ENCODE results near the gene SUGP1. TPM values are rescaled to one million over a fixed set of nuclear protein-coding genes. Genes with fewer than 3 reads are reported as not detected.

Gene SUGP1
- total RNA-seq, 1 donor from 2014 or later = 73.0 TPM

- Mint-ChIP-seq H3K4me1 (no peaks in the 10 kb centered on the region), H3K27me3 (no peaks in the 10 kb centered on the region), H3K36me3 (ENCODE audit: low read depth) (peaks cover 71% of the 10 kb centered on the region), H3K4me3 (no peak overlapping the region), H3K9me3 (no peaks in the 10 kb centered on the region), H3K27ac (no peak overlapping the region)
- POLR2A ChIA-PET = no interaction called here
- intact Hi-C loops (cut with micrococcal nuclease) = no loop called here
- DNase-seq = no peak
- TF ChIP-seq CTCF (IDR thresholded peaks at IDR 0.05) = no peak
- ATAC-seq (ENCODE audit: low read depth) = no peak
- CTCF ChIA-PET = no interaction called here
These were observed 20.7 kb upstream of the SUGP1 start for GRCh38 chr19:19341026-19341425.

- Mint-ChIP-seq H3K4me1 (no peaks in the 10 kb centered on the region), H3K4me3 (no peak overlapping the region), H3K27me3 (no peaks in the 10 kb centered on the region), H3K36me3 (ENCODE audit: low read depth) (peaks cover 70% of the 10 kb centered on the region), H3K27ac (no peak overlapping the region), H3K9me3 (no peaks in the 10 kb centered on the region)
- no peak for TF ChIP-seq CTCF (IDR thresholded peaks at IDR 0.05)
- DNase-seq = no peak
- intact Hi-C loops (cut with micrococcal nuclease) = no loop called here
- ChIA-PET POLR2A (no interaction called here), CTCF (no interaction called here)
- ATAC-seq (ENCODE audit: low read depth) = no peak
These were observed 17.8 kb upstream of the SUGP1 start for GRCh38 chr19:19338082-19338481.

GRCh38 chr19:19337120-19337519 is 16.8 kb upstream of the SUGP1 start:
- Mint-ChIP-seq H3K27ac (no peak overlapping the region), H3K9me3 (no peaks in the 10 kb centered on the region), H3K4me1 (no peaks in the 10 kb centered on the region), H3K36me3 (ENCODE audit: low read depth) (peaks cover 70% of the 10 kb centered on the region), H3K27me3 (no peaks in the 10 kb centered on the region), H3K4me3 (no peak overlapping the region)
- intact Hi-C loops (cut with micrococcal nuclease) = no loop called here
- DNase-seq (no peak), ATAC-seq (ENCODE audit: low read depth) (no peak)
- no peak for TF ChIP-seq CTCF (IDR thresholded peaks at IDR 0.05)
- POLR2A ChIA-PET = no interaction called here
- CTCF ChIA-PET = no interaction called here

- DNase-seq (no peak), ATAC-seq (ENCODE audit: low read depth) (no peak)
- intact Hi-C loops (cut with micrococcal nuclease) = no loop called here
- Mint-ChIP-seq H3K36me3 (ENCODE audit: low read depth) (peaks cover 71% of the 10 kb centered on the region), H3K27me3 (no peaks in the 10 kb centered on the region), H3K9me3 (no peaks in the 10 kb centered on the region), H3K4me3 (no peak overlapping the region), H3K4me1 (peaks cover under 1% of the 10 kb centered on the region), H3K27ac (no peak overlapping the region)
- ChIA-PET POLR2A (no interaction called here), CTCF (no interaction called here)
- no peak for TF ChIP-seq CTCF (IDR thresholded peaks at IDR 0.05)
These were observed 16.3 kb upstream of the SUGP1 start for GRCh38 chr19:19336597-19336996.

GRCh38 chr19:19335408-19336158 is 15.3 kb upstream of the SUGP1 start:
- Mint-ChIP-seq H3K9me3 (no peaks in the 10 kb centered on the region), H3K36me3 (ENCODE audit: low read depth) (peaks cover 72% of the 10 kb centered on the region), H3K27me3 (no peaks in the 10 kb centered on the region), H3K4me1 (peaks cover 2% of the 10 kb centered on the region), H3K4me3 (no peak overlapping the region), H3K27ac (no peak overlapping the region)
- CTCF ChIA-PET = no interaction called here
- ATAC-seq (ENCODE audit: low read depth) = no peak
- no peak for DNase-seq
- POLR2A ChIA-PET = no interaction called here
- no peak for TF ChIP-seq CTCF (IDR thresholded peaks at IDR 0.05)
- intact Hi-C loops (cut with micrococcal nuclease) = no loop called here

All from activated B cell treated with CpG ODN at 0.5 μM for 24 hours (primary cell).